ENCODE data around the gene IL17RC.

Gene IL17RC

GRCh38 chr3:9970020-9970652 lies 53.2 kb downstream of the IL17RC start:
- DNase-seq (ENCODE audit: extremely low spot score), result no peak
- ChIA-PET CTCF (interaction anchor here (1.0 kb wide), 1 partner anchor 11 kb away, joined by 4 read pairs; no protein-coding TSS in a partner anchor), POLR2A (no interaction called here)
- TF ChIP-seq, protein P1, sequence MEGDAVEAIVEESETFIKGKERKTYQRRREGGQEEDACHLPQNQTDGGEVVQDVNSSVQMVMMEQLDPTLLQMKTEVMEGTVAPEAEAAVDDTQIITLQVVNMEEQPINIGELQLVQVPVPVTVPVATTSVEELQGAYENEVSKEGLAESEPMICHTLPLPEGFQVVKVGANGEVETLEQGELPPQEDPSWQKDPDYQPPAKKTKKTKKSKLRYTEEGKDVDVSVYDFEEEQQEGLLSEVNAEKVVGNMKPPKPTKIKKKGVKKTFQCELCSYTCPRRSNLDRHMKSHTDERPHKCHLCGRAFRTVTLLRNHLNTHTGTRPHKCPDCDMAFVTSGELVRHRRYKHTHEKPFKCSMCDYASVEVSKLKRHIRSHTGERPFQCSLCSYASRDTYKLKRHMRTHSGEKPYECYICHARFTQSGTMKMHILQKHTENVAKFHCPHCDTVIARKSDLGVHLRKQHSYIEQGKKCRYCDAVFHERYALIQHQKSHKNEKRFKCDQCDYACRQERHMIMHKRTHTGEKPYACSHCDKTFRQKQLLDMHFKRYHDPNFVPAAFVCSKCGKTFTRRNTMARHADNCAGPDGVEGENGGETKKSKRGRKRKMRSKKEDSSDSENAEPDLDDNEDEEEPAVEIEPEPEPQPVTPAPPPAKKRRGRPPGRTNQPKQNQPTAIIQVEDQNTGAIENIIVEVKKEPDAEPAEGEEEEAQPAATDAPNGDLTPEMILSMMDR (IDR thresholded peaks at IDR 0.05; ENCODE audit: control extremely low read depth, extremely low read depth, low read depth, missing control alignments), result no peak

DNA sequence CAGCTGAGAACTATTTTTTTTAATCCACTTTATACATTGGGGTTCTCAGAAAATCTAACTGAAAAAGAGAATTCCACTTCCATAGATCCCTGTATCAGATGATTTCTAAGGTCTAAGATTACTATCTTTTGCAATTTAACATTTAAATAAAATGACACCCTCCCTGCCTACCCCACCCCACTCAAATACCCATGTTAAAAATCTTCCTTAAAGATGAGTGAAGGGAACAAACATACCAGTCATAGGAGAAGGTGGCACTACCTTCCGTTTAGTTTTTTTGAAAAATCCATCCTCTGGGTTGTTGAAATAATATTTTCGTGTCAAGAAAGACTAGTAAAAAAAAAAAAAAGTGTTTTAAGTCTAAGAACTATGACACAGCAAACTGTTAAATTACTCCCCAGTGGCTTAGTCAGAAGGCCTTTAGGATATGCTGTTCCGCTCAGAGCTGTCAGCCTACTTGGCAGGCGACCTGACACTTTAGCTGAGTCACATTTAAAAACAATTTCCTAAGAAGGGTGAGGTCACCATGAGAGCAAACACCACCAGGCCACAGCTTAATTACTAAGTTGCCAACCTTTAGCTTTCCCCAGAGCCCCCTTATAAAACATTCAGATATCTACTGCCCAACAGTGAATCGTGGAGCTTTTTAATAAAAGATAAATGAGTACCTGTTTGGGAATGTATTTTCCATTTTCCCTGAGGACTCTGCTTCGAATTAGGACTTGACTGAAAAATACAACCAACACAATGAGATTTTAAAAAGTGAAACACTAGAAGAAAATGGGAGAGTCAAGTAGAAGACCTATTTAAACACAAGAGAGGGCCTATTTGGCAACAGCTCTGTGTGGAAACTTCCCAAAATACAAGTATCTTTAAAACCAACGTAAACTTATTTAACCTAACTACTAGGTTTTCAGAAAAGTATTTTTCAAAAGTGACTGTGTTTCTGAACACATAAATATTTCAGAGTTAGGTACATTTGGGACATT lies 60.1 kb downstream of the IL17RC start:
- no peak for DNase-seq (ENCODE audit: extremely low spot score)
- CTCF ChIA-PET, result interaction anchor here (0.7 to 1.1 kb wide), 2 partner anchors 12 to 44 kb away, joined by 3 to 5 read pairs; partner anchors contain the start of gene CRELD1
- POLR2A ChIA-PET, result no interaction called here
- TF ChIP-seq, protein P1 (IDR thresholded peaks at IDR 0.05; ENCODE audit: control extremely low read depth, extremely low read depth, low read depth, missing control alignments), result no peak

DNA sequence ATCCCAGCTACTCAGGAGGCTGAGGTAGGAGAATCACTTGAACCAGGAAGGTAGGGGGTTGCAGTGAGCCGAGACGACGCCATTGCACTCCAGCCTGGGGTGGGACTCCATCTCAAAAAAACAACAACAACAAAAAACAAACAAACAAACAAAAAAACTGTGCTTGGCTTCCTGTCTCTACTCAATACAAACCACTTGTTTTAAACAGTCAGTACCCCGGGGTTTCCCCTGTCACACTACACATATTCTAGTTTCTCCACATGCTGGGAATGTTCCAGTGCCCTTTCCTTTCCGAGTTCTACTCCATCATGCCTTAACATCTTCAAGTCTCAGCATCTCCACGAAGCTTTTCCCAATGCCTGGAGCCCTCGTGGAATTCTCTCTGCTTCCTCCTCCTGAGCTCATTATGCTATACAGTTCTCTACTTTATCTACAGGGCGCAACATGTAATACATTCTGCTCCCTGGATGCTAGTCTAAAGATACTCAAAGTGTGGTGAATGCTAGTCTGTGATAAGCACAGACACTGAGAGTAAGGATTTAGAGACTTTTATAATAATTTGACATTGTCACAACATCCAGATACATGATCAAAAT lies 61.9 kb downstream of the IL17RC start:
- TF ChIP-seq, protein P1 (IDR thresholded peaks at IDR 0.05; ENCODE audit: control extremely low read depth, extremely low read depth, low read depth, missing control alignments), result no peak
- CTCF ChIA-PET, result no interaction called here
- POLR2A ChIA-PET, result no interaction called here
- DNase-seq (ENCODE audit: extremely low spot score), result no peak

DNA sequence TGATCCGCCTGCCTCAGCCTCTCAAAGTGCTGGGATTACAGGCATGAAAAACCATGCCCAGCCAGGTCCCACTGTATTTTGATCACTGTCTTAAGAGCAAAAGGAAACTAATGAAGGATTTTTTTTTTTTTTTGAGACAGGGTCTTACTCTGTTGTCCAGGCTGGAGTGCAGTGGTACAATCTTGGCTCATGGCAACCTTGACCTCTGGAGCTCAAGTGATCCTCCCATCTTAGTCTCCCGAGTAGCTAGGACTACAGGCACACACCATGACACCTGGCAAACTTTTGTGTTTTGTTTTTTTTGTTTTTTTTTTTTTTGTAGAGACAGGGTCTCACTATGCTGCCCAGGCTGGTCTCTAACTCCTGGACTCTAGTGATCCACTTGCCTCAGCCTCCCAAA lies 63.4 kb downstream of the IL17RC start:
- POLR2A ChIA-PET, result no interaction called here
- TF ChIP-seq, protein P1 (IDR thresholded peaks at IDR 0.05; ENCODE audit: control extremely low read depth, extremely low read depth, low read depth, missing control alignments), result no peak
- CTCF ChIA-PET, result no interaction called here
- no peak for DNase-seq (ENCODE audit: extremely low spot score)
